Stimulated activated CD8-positive, alpha-beta memory T cell treated with anti-CD3 and anti-CD28 coated beads, Interleukin-7, amount 100 ng/mL, for 4 hours (primary cell): ENCODE measurements around the gene AKAP11.

Experiments
- DNase-seq, 2 donors: peaks; one replicate each; pipeline ENCODE4 v3.0.0-alpha.2; 2020; ENCODE audit warnings: low read depth in 2 of 2

AKAP11 gene

DNA sequence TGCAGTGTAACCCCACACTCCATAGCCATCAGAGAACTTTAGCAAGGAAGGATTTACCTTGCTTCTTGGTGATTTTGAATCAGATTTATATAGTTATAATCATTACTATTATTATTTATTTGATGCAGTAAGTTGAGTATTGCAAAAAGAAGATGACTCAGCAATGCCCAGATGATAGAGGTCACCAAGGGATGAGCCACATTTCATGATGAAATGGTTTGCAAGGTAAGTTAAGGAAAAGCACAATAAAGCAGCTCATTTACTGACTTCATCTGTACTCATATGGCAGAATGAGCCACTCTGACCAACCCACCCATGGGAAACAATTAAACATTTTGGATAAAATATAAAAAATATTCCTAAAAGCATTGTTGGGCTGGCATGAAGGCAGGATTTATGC, 59.1 kb downstream of the AKAP11 start:
- no peak for DNase-seq

DNA sequence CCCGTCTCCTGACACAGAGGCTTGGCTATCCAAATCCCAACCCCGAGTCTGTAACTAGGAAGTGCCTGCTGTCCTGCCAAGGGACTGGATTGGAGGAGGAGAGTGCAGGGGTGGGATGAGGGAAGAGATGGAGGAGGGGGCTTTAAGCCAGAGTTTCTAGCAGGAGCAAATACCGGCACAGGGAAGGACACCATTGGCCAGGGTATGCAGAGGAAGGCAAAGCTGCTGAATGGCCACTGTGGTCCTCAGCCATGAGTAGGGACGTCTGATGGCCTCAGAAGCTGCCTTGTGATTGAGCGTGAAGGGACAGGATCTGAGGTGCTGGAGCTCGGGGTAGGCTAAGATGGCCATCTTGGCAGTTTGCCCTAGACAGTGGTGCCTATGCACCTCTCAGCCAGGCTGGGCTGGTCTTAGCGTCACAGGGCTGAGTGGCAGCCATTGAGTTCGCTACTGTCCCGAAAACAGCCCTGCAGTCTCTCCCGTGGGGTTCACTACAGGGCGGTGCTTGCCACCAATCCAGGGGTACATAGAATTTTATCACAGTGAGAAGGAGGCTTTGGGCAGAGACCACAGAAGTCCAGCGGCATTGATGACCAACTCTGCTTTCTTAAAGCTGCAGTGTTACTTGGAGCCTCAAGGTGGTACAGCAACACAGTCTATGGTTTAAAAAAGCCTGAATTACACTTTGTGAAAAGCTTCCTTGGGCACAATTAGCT, 61.8 kb downstream of the AKAP11 start:
- DNase-seq = no peak

DNA sequence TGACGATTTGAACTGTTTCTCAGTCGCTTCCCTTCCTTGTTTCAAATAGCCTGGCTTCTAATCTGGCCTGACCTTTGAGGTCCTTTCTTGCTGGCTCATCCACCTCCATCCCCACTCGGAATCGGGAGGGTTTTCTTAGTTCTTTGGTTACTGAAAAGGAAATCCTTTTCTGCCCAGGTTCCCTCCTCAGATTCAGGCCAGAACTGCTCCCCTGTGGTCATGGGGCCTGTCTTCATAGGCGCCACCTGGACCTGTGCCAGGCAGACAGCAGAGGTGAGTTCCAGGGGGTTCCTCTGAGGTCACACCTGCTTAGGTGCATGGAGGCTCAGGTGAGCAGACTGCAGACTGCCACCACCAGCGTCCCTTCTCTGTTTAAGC, 62.4 kb downstream of the AKAP11 start:
- no peak for DNase-seq

DNA sequence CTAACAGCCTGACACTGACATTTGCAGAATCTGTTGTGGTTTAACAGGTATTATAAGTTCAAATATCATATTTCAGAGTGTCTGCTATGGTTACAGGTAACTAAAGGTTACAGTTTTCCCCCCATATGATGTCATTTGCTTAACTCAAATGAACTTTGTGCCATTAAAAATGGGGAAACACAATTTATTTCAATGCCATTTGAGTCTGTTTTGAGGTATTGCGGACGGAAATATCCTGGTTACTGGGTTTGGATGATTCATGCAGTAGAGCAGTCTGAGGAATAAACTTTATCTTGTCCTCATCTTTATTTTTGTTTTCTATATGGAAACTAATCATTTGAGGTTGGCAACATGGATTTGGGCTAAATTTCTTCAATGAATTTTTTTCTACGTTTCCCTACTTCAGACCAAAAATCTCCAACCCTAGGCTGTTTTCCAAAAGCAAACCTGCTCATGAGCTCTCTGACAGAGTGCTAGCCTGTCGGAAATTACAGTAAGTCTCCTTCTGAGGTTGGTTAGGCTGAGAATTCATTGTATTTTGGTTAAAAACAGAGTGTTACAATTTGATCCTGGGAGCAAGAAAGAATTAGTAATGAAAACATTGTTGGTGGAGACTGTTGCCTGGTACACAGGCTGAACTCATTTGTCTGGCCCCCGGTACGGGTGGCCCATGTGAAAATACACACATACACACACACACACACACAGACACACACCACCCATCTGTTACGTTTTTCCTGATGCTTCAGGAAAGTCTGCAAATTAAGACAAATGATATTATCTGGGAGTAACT, 66.1 kb downstream of the AKAP11 start:
- DNase-seq = no peak

DNA sequence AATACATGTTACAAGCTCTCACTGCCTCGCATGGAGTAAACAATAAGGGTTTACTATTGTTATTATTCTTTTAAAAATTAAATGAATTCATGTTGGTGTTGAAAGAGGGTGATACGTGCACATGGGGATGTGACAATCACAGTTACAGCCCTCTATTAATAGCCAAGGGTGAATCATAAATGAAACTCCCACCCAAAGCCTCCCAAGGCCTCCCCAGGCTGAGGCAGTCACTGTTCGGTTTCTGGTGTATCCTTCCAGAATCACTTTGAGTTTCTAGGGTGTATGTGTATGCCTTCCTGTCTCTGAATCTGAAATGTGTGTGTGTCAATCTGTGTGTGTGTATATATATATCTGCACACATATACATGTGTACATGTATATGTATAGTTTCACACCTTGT, 73.4 kb downstream of the AKAP11 start:
- no peak for DNase-seq

DNA sequence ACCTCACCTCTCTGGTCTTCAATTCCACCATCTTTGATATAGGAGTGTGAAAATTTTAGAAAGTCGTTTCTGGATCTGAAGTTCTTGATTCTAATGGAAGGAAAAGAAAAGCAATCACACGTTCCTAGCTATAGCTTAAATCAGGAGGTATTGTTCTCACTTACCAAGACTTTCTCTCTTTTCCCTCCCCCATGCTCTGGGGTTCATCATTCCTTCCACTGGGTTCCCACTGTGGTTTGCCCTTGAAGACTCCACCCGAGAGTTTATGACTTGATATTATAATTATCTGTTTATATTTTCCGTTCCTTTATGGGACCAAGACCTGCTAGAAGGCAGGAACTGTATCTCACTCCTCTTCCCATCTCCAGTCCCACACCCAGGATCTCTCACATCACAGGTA, 76.6 kb downstream of the AKAP11 start:
- no peak for DNase-seq

DNA sequence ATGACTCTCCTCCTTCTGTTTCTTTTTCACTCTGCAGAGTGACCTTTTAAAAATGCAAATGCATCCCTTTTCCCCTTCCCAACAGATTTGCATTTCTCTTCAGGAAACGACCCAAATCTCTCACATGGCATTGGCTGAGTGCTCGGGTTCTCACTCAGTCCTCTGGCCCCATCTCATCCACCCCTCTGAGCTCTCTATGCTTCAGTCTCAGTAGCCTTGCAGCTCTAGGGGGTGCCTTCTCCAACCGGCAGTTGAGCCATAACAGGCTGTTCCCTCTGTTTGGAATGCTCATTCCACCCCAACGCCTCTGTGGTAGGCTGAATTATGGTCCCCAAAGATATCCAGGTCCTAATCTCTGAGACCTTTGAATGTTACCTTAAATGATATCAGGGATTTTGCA, 78.2 kb downstream of the AKAP11 start:
- DNase-seq = no peak

DNA sequence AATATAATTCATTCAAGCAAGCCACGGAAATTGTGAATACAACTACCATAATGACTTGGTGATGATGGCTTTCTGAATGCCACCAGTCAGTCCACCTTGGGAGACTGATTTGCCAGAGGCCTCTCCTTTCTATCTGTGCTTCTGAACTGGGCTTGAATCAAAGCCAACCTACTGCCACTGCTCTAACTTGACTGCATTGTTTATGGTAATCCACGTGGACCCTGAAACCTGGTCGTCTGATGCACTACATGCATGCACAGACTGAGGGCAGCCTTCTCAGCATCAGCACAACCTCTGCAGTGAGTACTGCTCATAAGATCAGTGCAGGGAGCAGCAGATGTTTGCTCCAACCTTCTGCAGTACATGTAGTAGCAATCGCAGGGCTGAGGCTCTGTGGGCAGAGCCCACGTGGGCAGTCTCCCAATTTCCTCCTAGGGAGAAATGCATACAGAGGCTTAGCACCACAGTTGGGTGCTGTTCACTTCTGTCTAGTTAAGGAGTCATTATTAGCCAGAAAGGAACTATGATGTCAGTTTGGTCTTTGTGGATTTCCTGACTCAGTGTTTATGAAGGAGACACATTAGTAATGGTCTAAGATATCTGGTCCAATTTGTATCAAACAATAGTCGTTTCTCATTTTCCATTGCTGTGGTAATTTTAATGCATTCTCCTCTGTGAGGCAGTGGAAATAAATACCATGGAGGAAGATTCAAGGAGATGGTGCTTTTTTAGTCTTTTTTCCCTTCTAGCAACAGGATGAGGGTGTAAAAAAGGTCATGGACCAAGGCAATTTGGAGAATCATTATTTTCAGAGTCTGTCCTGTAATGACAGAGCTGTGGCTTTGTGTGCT, 82.5 kb downstream of the AKAP11 start:
- DNase-seq = peak in 1 of 2 donors; percentile 47

DNA sequence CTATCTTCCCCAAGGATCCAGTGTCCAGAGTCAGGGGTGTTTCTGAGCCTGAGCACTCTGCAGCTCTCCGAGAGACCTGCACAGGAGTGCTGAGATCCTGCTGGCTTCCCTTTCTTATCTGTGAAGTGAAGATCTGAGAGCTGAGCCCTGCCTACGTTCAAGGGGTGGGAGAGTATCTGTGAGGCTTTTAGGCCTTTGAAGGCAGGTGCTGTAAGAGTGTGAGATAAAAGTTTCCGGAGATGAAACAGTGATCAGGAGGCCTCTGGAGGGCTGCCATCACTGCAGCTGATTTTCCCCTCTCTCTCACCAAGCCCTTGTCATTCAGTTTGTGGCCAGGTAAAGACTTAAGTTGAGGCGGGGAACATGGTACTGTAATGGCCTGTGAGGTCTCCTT, 83.1 kb downstream of the AKAP11 start:
- DNase-seq = peak; percentile 30 to 48

DNA sequence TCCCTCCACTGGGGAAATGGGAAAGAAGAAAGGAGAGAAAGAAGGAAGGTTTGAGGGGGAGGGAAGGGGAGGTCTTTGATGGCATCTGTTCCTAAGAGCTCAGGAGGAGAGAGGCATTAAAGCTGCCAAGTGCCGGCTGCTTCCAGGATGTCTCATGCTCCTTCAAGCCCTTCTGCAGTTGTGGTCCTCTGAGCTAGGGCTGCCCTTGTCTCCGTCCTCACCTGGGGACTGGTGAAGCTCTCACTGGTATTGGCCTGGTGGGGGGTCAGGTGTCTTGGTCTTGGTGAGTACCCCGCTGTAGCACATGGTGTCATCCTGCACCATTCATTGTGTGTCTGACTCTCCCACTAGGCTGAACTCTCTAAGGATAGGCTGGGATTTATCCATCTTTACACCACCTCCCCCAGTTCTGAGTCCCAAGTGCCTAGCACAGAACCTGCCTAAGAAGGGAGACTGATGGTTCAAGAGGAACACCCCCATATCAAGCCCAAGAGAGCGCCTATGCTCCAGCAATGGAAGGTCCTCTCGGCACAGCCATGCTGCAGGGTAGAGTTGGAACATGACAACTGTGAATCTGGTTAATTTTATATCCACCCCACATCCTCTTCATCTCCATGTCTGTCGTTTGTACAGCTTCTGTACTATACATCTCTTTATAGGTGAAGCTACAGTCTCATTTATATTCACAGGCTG, 83.7 kb downstream of the AKAP11 start:
- DNase-seq = no peak

DNA sequence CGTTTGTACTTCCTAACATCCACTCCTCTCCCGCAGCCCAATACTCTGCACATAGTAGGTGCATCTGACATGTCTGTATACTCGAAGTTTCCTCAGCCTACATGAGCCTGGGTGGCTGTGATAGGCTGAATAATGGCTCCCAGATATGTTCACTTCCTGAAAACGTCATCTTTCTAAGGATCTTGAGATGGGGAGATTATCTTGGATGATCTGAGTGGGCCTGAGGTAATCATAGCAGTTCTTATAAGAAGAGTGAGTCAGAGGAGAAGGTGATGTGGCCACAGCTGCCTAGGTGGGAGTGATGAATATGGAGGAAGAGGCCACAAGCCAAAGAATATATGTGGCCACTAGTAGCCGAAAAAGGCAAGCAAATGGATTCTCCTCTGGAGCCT, 84.2 kb downstream of the AKAP11 start:
- DNase-seq = peak in 1 of 2 donors; percentile 41

DNA sequence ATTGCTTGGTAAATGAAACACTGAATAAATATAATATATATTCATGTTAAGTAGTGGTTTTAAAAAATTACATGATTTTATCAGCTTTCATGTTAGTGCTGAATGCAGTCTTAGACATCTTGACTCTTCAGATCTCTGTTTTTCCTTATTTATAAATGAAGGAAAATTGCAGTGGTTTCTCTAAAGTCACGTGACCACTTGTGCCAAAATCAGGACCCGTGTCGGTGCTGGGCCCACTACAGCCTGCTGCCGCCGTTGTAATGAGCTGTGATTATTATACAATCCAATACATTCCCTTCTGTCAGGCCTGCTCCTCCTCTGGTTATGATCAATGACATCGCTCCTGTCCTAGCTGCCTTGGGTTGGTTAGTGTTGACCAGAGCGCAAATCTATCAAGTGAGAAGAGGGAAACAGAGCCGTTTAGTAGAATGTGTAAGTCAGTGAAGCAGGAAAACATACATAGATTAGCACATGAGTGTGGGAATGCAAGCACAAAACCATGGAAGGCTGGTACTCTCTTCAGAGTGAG, 88.2 kb downstream of the AKAP11 start:
- no peak for DNase-seq

DNA sequence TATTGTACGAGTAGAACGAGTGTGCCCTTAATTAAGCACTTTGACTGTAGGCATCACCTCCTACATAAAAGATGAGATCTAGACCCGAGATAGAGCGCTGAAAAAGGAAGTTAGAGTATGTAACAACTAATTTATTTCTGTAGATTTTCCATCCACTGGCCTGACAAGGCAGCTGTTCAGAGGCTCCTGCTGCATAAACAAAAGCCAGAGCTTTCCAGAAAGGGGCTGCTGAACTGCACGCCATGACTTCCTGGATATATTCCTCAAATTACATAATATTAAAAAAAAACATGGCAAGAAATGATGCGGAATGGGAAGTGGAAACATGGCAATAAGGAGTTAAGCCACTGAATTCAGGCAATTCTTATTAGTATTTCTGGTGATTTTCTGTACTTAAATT, 89.7 kb downstream of the AKAP11 start:
- no peak for DNase-seq

DNA sequence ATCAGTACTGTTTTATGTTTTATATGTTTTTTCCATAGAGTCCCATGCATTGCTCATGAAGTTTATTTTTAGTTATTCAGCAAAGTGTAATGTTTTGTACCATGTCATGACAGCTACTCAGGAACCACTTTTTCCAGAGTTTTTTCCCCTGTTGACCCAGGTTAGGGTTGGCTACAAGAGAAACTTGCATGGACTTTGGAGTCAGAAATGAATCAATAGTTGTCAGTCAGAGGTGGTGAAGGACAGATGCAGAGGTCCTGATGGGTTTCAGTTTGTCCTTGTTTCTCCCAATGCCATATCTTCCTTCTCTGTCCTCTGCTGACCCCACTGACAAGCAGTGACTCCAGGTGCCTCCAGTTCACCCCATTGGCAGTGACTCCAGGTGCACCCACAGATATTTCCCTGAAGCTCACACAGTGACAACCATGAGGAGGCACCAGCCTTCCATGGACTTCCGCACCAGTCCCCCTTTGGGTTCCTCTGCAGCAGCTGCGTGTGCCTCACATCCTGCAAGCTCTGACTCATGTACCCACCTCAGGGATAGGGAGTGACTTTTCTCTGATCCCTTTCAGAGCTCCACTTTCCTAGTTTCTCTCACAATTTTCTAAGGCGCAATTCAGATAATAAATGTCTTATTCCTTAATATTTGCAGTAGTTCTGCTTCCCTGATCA, 92.1 kb downstream of the AKAP11 start:
- DNase-seq = no peak

DNA sequence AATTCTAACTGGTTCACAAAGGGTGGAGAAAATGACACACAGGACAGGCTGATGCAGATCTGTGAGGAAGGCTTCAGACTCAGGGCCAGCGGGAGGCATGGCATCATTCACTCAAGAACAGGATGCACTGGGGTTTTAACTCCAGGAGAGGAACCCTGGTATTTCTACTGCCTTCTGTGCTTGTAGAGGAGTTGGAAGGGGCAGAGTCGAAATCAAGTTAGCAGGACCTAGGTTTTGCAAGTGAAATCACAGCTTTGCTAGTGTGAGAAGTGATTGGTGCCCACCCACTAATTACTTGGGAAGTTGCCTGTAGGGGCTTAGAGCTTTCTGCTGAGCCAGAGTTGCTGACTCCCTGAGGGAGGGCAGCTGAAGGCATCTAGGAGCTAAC, 92.7 kb downstream of the AKAP11 start:
- no peak for DNase-seq

DNA sequence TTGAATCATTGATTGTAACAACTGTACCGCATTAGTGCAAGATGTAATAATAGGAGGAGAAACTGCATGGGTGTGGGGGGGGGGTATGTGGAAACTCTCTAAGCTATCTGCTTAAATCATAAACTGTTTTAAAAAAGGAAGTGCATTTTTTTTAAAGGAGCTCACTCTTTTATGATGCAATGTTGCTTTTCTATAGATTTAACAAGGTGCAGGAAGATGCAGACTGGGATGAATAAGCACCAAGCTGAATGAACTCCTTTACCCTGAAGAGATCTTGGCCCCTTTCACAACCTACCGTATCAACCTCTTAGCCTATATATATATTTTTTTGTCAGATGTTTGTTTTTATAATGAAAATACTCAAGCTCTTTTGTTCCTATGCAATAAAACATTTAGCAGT, 95.9 kb downstream of the AKAP11 start:
- no peak for DNase-seq

DNA sequence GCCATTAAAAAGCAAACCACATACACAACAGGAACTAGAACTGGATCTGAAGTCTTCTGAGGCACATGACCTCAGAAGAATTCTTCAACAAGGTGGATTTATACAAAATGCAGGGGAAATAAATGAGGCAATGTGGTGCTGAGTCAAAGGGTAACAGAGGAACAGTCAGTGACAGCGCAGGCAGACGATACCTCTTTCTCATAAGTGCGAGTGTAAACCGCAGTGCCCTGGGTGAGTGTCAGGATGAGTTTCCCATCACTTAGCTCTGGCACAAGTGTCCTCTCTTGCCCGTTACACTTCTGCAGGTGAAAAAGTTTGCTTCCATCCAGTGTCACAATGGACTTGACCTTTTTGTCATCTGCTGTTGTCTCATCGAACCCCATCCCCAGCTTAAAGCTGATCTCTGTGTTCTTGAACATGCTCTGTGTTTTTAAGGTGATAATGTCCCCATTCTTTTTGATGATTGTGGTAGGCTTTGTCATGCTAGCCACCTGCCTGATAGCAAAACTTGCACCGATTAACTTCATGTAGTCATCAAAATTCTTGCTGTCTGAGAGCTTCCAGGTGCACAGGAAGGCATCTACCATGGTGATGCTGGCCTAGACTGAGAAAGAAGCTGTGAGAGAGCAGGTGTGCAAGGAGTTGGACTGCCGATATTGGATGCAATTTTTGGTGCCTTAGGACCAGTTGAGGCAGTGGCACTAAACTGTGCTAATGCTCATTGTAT, 97.3 kb downstream of the AKAP11 start:
- DNase-seq = no peak

DNA sequence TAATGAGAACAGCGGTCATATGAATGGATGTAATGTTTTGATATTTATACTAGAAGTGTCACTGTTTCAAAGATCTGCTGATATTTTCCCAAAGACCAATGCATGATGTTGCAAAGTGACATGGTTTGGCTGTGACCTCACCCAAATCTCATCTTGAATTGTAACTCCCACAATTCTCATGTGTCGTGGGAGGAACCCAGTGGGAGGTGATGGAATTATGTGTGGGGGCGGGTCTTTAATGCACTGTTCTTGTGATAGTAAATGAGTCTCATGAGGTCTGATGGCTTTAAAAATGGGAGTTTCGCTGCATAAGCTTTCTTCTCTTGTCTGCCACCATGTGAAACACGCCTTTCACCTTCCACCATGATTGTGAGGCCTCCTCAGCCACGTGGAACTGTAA, 98.3 kb downstream of the AKAP11 start:
- DNase-seq = no peak
